K562 (cell line): Measurements from ENCODE around the gene SCAMP3. TPM values are rescaled to one million over a fixed set of nuclear protein-coding genes. Genes with fewer than 3 reads are reported as not detected.

Experiments
- L3MBTL2 ChIP-seq: fragments of 450-650 bp; IDR thresholded peaks from 2 replicates; pipeline ENCODE4 v1.6.1; 2016; ENCODE audit warnings: mild to moderate bottlenecking, moderate library complexity
- MXD1 ChIP-seq: fragments of 250-450 bp; sonication (Bioruptor Pico); IDR thresholded peaks from 2 replicates; pipeline ENCODE4 v1.8.0; 2021; ENCODE audit warnings: borderline replicate concordance, mild to moderate bottlenecking, moderate library complexity; ENCODE audit not compliant: poor library complexity, severe bottlenecking
- NELFE ChIP-seq: IDR thresholded peaks from 2 replicates; pipeline ENCODE4 v1.6.1; 2011; ENCODE audit warnings: mild to moderate bottlenecking; ENCODE audit not compliant: insufficient read depth, insufficient read length
- RBM39 ChIP-seq: fragments of 200-400 bp; formaldehyde crosslinking; optimal IDR thresholded peaks from 2 replicates; pipeline ENCODE3; 2018; ENCODE audit warnings: low read depth, low read length
- SMARCA5 ChIP-seq: fragments of 450-650 bp; IDR thresholded peaks from 2 replicates; pipeline ENCODE4 v1.6.1; 2016
- TEAD2 ChIP-seq: fragments of 450-650 bp; IDR thresholded peaks from 2 replicates; pipeline ENCODE4 v1.6.1; 2016; ENCODE audit warnings: missing genetic modification characterization, control low read depth, missing compliant biosample characterization
- ZNF134 ChIP-seq: fragments of 250-450 bp; sonication (Bioruptor Pico); conservative IDR thresholded peaks from 2 replicates; pipeline ENCODE4 v1.4.0; 2020
- ZNF668 ChIP-seq: fragments of 250-450 bp; sonication (Bioruptor Pico); IDR thresholded peaks from 2 replicates; pipeline ENCODE4 v1.8.0; 2022; ENCODE audit warnings: mild to moderate bottlenecking, inconsistent platforms
- ZNF695 ChIP-seq: fragments of 450-650 bp; formaldehyde crosslinking; IDR thresholded peaks from 2 replicates; pipeline ENCODE4 v1.4.0; 2020; ENCODE audit warnings: mild to moderate bottlenecking, moderate library complexity
- ZNF764 ChIP-seq: fragments of 250-450 bp; sonication (Bioruptor Pico); IDR thresholded peaks from 2 replicates; pipeline ENCODE4 v1.4.0; 2020; ENCODE audit warnings: low read depth, mild to moderate bottlenecking, moderate library complexity
- polyA plus RNA-seq, 8 experiments: library from polyadenylated mRNA; depleted of rRNA in 4 of 8; stranded (reverse) in 5 of 8; unstranded in 3 of 8; fragments of >200 nt; fragmentation: Nextera tagmentation in 2 of 8; fragmentation: Illumina TruSeq in 1 of 8; extraction: Ambion mirVana in 2 of 8; extraction: Trizol in 1 of 8; gene quantifications; 2 replicates each; pipeline versions ENCODE4 v1.2.1 to v1.2.3, GENCODE V29; 2011 to 2014; ENCODE audit warnings: inconsistent platforms in 1 of 8, missing spikeins in 1 of 8
- total RNA-seq, 7 experiments: library from RNA; depleted of rRNA in 6 of 7; stranded (reverse); fragments of >200 nt in 6 of 7; fragmentation: Illumina TruSeq in 2 of 7; extraction: Trizol in 2 of 7; gene quantifications; 2 replicates each; pipeline versions ENCODE4 v1.2.1 to v1.2.3, GENCODE V29; 2011 to 2021; ENCODE audit warnings: low replicate concordance in 1 of 7
- TF ChIP-seq, protein P1 (sequence below): sonication (generic); formaldehyde crosslinking; IDR thresholded peaks from 2 replicates; pipeline ENCODE4 v1.8.0; 2022; ENCODE audit warnings: mild to moderate bottlenecking, low read depth, missing genetic modification reagents
- TF ChIP-seq, protein P2 (sequence below): fragments of 450-650 bp; formaldehyde crosslinking; conservative IDR thresholded peaks from 2 replicates; pipeline ENCODE4 v1.4.0; 2022; ENCODE audit warnings: mild to moderate bottlenecking, missing genetic modification characterization
- TF ChIP-seq, protein P3 (sequence below): fragments of 450-650 bp; IDR thresholded peaks from 2 replicates; pipeline ENCODE4 v1.6.1; 2016; ENCODE audit warnings: mild to moderate bottlenecking, moderate library complexity

Gene SCAMP3
- total and polyA plus RNA-seq, 9 of the 15 experiments (the other 6 are each of a cell fraction or from before 2014, with no cell fraction given): 14.2 to 131 (median 86.1) TPM

DNA sequence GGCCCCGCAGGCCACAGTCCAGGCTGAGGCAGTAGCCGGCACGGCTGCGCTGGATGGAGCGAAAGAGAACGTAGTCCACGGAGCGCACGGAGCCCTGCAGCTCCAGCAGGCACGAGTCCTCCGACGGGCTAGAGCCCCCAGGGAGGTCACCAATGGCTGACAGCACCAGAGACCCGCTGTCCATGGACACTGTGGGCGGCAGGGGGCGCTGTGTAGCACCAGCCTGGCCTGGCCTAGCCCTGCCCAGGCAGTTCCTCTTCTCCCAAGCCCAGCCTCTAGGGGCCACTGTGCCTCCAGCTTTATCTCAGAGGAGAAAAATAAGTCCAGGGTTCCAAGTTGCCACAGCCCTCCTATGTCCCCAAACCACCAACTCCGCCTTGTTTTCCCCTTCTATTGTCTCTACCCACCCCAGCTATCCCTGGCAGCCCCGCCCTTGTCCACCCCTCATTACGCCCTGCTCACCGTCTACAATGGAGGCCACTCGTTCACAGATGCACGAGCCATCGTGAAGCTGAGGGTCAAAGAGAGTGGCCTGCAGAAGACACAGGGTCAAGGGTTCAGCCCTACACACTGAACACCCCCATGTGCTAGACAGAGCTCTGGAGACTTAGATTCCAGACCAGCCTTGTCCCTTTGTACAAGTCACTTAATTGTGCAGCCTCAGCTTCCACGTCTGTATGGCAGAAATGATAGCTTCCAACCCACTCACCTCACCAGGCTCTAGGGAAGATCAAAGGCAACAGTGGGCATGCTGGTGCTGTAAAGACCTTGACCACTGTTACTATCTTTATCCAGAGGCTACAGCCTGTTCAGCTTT lies 11.3 kb downstream of the SCAMP3 start (continued):
- TF ChIP-seq, protein P1, sequence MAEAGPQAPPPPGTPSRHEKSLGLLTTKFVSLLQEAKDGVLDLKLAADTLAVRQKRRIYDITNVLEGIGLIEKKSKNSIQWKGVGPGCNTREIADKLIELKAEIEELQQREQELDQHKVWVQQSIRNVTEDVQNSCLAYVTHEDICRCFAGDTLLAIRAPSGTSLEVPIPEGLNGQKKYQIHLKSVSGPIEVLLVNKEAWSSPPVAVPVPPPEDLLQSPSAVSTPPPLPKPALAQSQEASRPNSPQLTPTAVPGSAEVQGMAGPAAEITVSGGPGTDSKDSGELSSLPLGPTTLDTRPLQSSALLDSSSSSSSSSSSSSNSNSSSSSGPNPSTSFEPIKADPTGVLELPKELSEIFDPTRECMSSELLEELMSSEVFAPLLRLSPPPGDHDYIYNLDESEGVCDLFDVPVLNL (CRISPR knock-in tag): no peak
- TF ChIP-seq TEAD2 (tag) (no peak), NELFE (no peak), ZNF668 (CRISPR knock-in tag) (no peak), ZNF134 (CRISPR knock-in tag) (no peak), SMARCA5 (no peak), ZNF695 (CRISPR knock-in tag) (no peak), MXD1 (CRISPR knock-in tag) (no peak), L3MBTL2 (peak; percentile 36; the same call in 1 of the 2 replicates), RBM39 (no peak), ZNF764 (CRISPR knock-in tag) (no peak)
- TF ChIP-seq, protein P2, sequence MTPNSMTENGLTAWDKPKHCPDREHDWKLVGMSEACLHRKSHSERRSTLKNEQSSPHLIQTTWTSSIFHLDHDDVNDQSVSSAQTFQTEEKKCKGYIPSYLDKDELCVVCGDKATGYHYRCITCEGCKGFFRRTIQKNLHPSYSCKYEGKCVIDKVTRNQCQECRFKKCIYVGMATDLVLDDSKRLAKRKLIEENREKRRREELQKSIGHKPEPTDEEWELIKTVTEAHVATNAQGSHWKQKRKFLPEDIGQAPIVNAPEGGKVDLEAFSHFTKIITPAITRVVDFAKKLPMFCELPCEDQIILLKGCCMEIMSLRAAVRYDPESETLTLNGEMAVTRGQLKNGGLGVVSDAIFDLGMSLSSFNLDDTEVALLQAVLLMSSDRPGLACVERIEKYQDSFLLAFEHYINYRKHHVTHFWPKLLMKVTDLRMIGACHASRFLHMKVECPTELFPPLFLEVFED (CRISPR knock-in tag): no peak
- TF ChIP-seq, protein P3, sequence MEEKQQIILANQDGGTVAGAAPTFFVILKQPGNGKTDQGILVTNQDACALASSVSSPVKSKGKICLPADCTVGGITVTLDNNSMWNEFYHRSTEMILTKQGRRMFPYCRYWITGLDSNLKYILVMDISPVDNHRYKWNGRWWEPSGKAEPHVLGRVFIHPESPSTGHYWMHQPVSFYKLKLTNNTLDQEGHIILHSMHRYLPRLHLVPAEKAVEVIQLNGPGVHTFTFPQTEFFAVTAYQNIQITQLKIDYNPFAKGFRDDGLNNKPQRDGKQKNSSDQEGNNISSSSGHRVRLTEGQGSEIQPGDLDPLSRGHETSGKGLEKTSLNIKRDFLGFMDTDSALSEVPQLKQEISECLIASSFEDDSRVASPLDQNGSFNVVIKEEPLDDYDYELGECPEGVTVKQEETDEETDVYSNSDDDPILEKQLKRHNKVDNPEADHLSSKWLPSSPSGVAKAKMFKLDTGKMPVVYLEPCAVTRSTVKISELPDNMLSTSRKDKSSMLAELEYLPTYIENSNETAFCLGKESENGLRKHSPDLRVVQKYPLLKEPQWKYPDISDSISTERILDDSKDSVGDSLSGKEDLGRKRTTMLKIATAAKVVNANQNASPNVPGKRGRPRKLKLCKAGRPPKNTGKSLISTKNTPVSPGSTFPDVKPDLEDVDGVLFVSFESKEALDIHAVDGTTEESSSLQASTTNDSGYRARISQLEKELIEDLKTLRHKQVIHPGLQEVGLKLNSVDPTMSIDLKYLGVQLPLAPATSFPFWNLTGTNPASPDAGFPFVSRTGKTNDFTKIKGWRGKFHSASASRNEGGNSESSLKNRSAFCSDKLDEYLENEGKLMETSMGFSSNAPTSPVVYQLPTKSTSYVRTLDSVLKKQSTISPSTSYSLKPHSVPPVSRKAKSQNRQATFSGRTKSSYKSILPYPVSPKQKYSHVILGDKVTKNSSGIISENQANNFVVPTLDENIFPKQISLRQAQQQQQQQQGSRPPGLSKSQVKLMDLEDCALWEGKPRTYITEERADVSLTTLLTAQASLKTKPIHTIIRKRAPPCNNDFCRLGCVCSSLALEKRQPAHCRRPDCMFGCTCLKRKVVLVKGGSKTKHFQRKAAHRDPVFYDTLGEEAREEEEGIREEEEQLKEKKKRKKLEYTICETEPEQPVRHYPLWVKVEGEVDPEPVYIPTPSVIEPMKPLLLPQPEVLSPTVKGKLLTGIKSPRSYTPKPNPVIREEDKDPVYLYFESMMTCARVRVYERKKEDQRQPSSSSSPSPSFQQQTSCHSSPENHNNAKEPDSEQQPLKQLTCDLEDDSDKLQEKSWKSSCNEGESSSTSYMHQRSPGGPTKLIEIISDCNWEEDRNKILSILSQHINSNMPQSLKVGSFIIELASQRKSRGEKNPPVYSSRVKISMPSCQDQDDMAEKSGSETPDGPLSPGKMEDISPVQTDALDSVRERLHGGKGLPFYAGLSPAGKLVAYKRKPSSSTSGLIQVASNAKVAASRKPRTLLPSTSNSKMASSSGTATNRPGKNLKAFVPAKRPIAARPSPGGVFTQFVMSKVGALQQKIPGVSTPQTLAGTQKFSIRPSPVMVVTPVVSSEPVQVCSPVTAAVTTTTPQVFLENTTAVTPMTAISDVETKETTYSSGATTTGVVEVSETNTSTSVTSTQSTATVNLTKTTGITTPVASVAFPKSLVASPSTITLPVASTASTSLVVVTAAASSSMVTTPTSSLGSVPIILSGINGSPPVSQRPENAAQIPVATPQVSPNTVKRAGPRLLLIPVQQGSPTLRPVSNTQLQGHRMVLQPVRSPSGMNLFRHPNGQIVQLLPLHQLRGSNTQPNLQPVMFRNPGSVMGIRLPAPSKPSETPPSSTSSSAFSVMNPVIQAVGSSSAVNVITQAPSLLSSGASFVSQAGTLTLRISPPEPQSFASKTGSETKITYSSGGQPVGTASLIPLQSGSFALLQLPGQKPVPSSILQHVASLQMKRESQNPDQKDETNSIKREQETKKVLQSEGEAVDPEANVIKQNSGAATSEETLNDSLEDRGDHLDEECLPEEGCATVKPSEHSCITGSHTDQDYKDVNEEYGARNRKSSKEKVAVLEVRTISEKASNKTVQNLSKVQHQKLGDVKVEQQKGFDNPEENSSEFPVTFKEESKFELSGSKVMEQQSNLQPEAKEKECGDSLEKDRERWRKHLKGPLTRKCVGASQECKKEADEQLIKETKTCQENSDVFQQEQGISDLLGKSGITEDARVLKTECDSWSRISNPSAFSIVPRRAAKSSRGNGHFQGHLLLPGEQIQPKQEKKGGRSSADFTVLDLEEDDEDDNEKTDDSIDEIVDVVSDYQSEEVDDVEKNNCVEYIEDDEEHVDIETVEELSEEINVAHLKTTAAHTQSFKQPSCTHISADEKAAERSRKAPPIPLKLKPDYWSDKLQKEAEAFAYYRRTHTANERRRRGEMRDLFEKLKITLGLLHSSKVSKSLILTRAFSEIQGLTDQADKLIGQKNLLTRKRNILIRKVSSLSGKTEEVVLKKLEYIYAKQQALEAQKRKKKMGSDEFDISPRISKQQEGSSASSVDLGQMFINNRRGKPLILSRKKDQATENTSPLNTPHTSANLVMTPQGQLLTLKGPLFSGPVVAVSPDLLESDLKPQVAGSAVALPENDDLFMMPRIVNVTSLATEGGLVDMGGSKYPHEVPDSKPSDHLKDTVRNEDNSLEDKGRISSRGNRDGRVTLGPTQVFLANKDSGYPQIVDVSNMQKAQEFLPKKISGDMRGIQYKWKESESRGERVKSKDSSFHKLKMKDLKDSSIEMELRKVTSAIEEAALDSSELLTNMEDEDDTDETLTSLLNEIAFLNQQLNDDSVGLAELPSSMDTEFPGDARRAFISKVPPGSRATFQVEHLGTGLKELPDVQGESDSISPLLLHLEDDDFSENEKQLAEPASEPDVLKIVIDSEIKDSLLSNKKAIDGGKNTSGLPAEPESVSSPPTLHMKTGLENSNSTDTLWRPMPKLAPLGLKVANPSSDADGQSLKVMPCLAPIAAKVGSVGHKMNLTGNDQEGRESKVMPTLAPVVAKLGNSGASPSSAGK: no peak
